ENCODE results near the gene ATF7.

- TF ChIP-seq CTCF (IDR thresholded peaks at IDR 0.05; ENCODE audit: borderline replicate concordance, extremely low read depth, low read length, poor library complexity, severe bottlenecking) (no peak), EZH2 (IDR thresholded peaks at IDR 0.05; ENCODE audit: borderline replicate concordance, low read depth, low read length, severe bottlenecking) (no peak)
Observed at GRCh38 chr12:53612978-53613377, 13.2 kb downstream of the ATF7 start.

All from DND-41 (cell line).